ENCODE measurements around the gene HOXB9.

Gene HOXB9

DNA sequence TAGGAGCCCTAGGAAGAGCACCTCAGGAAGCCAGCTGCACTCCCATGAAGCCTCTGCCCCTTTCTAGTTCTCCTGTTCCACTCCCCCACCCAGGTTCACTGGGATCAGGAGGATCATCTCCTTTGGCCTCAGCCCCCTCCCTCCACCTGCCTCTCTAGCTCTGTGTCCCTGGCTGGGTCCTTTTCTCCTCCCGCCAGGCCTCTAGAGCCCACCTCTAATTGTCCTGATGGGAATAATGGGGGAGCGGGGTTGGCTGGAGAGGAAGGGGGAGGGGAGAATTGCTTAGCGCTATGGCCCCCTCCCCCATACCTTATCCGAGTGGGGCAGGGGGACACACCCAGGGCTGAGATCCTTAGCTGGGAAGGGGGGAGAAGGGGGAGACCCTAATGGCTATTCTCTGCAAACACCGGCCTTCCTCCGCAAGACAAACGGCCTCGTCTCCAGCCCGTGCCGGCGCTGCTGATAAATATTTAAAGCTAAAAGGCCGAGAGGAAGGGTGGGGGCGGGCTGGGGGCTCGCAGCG is 16.3 kb downstream of the HOXB9 start:
- DNase-seq = no peak

DNA sequence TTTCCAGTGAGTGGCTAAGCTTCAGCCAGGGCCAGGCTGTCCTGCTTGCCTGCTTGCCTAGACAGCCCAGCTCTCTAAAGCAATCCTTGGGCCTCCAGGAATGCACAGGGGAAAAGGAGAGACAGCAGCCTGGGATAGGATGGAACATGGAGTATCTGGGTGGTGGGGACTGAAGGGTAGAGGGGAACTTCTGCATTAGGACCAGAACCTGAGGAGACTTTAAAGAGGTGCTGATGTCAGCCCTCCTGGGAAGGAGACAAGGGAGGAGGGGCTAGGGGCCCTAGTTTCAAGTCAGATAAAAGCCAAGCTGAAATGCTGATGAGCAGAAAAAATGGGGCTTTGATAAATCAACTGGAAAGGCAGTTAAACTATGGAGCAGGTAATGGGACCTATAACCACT is 17.1 kb downstream of the HOXB9 start:
- DNase-seq = no peak

GRCh38 chr17:48608494-48608834 is 17.7 kb downstream of the HOXB9 start:
- DNase-seq = no peak

DNA sequence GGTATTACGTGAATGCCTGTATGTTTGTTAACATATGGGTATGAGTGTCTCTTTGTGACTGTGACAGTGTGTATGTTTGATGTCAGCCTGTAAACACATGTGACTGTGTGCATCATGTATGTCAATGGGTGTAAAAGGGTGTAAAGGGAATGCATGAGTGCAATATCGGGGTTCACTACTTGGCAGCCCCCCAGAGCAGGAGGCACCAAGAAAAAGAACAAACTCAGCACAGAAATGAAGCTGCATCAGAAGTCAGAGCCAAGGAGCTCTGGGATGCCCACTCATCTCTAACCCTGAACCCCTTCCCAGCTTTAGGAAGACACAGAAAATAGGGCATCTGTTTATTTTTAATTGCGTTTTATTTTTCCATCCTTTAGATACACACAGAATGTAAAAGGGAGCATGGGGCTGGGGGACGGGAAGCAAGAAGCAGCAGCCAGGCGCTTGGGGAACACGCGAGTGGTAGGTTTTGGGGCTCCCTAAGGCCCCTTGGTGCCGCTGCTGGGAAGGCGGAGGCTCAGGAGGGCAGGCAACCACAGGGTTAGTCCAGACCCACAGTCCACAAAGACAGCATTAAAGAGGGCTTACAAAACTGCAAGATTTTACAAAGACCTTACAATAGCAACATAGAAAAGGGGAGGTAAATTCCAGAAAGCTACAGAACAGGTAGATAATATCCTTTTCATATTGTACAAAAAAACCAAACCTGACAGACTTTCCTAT is 19.1 kb downstream of the HOXB9 start:
- DNase-seq = no peak

DNA sequence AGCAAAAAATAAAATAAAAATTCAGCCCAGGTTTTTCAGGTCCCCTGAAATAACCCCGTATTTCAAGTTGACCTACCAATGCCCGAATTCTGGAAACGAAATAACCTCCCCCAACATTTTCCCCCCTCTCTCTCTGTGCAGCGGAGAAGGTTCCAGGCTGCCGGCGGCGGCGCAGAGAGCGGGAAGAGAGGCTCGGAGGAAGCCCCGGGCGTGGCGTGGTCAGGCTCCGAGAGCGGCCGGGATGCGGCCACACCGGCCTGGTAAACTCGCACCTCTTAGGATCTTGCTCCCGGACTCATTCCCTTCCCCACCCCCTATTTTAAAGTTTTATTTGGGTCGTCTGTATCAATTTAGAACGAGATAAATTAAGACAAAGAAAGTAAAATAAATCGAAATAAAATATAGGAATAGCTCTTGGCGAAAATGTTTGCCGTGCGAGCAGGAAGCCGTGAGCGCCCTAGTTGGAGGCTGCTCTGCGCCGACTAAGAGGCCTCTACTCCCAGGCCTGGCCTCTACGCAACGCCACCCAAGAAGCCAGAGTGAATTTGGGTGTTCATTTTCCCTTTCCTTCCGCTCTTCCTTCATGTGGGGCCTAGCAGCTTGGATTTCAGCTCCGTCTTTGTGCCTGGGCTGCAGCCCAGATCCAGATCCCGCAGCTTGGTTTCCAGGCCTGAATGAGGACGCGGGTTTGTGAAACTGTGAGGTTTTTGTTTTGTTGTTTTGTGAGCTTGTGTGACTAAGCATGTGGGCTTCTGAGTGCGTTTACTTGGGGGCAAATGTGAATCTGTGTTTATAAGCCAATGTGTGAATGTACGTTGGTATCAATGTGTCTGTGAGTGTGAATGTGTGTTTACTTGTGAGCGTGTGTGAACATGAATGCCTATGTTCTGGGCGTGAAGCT is 19.9 kb downstream of the HOXB9 start:
- no peak for DNase-seq

- no peak for DNase-seq
These were observed 20.7 kb downstream of the HOXB9 start for GRCh38 chr17:48605409-48605919.

- DNase-seq = no peak
These were observed 21.3 kb downstream of the HOXB9 start, which contains the start of gene HOXB6 for GRCh38 chr17:48604770-48605329. HOXB6 (minus strand) TSS chr17:48604986; CDS start chr17:48598150, 6,836 bp downstream.

- DNase-seq = no peak
These were observed 22.0 kb downstream of the HOXB9 start for GRCh38 chr17:48603959-48604769.

- DNase-seq = no peak
These were observed 24.4 kb downstream of the HOXB9 start for GRCh38 chr17:48601539-48602425.

DNA sequence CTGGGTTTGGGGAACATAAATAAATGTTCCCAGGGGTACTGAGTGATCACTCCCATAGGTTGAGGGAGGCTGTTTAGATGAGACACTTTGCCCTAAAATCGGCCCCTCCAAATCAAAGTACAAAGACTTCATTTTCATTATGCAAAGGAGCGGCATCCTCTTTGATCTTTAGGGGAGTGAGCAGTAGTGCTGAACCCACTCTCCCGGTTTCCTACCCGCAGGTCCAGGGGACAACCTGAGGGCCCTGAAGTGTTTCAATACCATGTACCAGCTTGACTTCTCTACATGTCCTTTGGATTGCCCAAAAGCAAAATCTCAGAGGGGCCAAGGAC is 25.0 kb downstream of the HOXB9 start:
- DNase-seq = no peak

- DNase-seq = no peak
These were observed 25.7 kb downstream of the HOXB9 start for GRCh38 chr17:48600244-48601098.

DNA sequence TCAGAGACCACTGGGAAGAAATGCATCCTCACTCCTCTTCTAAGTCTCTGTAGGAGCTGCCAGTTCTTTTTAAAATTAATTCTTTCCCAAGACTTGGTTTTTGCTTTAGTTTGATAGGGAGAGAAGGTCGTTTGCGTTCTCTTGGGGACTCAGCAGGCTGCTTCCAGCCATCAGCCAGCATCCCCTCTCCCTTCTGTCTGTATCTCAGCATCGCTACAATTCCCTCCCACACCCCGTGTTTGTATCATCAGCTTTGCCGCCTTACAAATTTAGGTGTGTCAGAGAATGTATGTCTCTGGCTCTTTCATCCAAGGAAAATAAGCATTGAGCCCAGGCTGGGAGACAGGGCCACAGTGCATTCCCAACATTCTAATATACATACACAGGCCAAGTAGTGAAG is 26.8 kb downstream of the HOXB9 start:
- DNase-seq = no peak

DNA sequence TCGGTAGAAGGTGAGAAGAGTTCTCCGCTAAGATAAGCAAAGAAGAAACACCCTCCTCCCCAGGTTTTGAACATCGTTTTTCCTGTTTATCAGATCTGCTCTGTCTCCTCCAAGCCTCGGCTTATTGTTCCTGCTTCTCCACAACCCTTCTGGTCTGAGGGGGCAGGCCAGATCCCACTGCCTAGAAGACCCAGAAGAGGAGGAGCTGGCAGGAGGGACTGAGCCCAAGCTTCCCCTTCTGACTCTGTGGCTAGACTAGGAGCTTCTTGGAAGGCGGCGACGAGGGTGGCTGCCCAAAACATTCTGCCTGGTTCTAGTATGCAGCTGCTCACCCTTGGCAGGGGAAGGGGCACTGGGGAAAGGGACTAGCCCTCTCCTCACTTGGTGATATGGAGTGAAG is 27.4 kb downstream of the HOXB9 start:
- no peak for DNase-seq

DNA sequence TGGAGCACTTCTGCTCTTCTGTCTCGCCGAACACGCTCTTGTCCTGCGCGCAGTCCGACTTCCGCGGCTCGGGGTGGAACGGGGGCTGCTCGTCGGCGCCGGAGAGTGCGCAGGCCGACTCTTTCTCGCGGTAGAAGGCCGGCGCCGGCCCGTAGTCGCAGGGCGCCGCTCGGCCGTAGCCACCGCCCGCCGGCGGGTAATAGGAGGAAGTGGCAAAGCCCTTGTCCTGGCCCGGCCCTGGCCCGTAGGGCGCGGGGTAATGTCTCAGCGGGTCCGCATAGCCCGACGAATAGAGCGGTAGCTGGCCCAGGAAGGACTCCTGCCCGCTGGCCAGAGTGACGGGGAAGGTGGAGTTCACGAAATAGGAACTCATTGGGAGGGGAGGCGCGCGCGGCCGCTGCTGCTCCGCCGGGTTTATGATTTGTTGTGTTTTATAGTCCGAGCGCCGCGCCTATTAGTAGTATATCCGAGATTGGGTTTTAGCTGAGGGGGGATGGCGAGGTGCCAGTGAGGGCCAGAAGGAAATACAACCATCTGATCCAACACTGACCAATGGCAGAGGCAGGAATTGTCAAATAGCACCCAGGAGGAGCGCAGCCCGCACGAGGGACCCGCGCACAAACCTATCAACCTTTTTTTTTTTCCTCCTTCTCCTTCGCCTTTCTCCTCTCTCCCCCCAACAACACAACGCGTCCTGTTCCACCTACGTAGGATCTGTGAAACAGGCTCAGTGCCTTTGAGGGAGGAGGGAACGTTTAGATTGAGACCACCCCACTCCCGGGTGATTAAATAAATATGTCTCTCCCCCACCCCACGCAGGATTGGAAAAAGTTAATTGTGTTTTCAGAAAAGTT is 28.2 kb downstream of the HOXB9 start:
- DNase-seq = peak; percentile 55

DNA sequence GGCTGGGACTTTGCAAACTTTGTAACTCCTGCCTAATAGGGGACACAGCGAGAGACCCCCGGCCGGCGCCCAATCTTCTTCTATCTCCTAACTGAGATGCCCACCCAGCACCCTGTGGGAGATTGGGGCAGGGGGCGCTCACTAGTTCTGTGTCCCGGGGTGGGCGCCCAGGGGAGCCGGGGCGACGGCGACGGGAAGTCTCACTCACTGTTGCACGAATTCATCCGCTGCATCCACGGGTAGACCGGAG is 28.7 kb downstream of the HOXB9 start:
- DNase-seq = no peak

- DNase-seq = no peak
These were observed 29.2 kb downstream of the HOXB9 start for GRCh38 chr17:48596735-48597527.

GRCh38 chr17:48596000-48596734 is 30.0 kb downstream of the HOXB9 start:
- peak; percentile 63 for DNase-seq

GRCh38 chr17:48595278-48595999 is 30.7 kb downstream of the HOXB9 start:
- no peak for DNase-seq
